ENCODE data around the gene MT1HL1. TPM values are rescaled to one million over a fixed set of nuclear protein-coding genes. Genes with fewer than 3 reads are reported as not detected.

Gene MT1HL1
- total and polyA plus RNA-seq, 2 of the 8 experiments (the other 6 are each of a cell fraction or from before 2014, with no cell fraction given), result not detected

DNA sequence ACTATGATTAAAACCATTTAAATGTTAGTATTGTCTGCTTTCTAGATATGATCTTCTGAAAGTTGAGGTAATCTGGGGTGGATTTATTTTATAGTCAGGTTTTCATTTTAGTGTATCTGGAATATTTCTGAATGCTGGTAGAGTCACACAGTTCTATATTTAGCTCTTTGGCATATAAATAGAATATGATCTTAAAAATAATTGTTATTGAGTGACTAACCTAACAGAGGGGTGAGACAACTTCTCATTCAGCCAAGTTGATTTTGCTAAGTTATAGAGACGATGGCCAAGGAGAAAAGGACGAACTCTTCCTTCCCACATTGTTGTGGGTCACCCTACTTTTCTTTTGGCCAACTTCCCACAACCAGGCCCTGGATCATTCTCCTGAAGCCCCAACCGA is 7.2 kb upstream of the MT1HL1 start (continued):
- TF ChIP-seq JUND (IDR thresholded peaks at IDR 0.05; ENCODE audit: low read length) (no peak), POLR2A (IDR thresholded peaks at IDR 0.05; ENCODE audit: control extremely low read depth in 1 of 2, low read depth in 2 of 2, low read length in 2 of 2) (no peak), SP1 (IDR thresholded peaks at IDR 0.05; ENCODE audit: low read depth, low read length) (no peak)
